ENCODE results near the gene DEAF1.

Gene DEAF1

DNA sequence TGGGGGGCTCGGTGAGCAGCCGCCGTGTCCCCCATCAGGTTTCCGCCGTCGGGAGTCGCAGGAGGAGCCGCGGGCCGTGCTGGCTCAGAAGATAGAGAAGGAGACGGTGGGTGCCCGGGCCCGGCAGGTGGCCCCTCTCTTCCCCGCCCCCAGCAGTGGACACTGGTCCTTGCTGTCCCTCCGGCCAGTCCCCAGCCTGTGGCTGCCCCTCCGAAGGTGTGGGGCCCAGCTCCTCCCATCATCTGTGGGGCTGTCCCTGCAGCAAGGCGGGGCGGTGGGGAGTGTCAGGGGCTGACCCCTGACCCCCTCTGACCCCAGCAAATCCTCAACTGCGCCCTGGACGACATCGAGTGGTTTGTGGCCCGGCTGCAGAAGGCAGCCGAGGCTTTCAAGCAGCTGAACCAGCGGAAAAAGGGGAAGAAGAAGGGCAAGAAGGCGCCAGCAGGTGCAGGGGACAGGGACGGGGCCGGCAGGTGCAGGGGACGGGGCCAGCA is 26.3 kb upstream of the DEAF1 start:
- no peak for DNase-seq (ENCODE audit: low read depth in 2 of 2)

DNA sequence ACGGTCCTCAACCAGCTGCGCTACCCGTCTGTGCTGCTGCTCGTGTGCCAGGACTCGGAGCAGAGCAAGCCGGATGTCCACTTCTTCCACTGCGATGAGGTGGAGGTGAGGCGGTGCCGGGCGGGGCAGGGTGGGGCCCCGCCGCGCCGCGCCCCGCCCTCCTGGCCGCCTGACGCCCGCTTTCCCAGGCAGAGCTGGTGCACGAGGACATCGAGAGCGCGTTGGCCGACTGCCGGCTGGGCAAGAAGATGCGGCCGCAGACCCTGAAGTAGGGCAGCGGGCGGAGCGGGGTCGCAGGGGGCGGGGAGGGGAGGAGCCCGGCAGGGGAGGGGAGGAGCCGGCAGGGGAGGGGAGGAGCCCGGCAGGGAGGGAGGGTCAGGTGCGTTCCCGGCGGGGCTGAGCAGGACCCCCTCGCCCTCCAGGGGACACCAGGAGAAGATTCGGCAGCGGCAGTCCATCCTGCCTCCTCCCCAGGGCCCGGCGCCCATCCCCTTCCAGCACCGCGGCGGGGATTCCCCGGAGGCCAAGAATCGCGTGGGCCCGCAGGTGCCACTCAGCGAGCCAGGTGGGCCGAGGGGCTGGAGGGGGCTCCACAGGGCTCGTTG is 25.7 kb upstream of the DEAF1 start:
- no peak for DNase-seq (ENCODE audit: low read depth in 2 of 2)

GRCh38 chr11:720017-720641 is 25.1 kb upstream of the DEAF1 start:
- DNase-seq (ENCODE audit: low read depth in 2 of 2): no peak

DNA sequence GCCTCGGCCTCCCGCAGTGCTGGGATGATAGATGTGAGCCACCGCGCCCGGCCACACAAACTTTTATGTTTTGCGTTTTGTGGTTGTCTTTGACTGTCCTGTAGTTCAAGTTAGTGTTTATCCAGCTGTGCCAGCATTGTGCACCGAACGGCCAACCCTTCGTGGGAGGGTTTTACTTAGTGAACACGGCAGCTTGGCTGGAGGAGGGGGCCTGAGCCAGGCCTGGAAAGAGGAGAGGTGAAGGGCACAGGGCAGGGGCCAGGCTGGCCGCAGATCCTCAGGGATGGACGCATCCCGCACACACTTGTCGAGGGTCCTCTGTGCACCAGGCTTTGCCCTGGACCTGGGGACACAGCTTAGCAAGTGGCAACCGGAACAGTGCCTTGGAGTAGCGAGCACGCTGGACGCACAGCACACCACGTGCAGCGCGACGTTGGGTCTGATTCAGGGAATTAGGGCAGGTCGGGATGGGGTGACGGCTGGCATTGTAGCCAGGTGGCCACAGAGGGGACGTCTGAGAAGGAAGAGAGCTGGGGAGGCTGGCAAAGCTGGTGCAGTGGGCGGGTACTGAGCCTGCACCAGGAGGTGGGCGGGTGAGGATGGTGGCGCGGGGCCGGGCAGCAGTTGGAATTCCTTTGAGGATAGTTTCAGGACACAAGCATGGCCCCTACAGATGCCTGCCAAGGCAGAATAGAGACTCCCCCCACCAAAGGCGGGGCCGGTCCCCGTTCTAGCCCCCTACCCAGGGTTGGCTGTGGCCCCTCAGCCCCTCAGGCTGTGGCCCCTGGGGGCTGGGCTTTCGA is 24.4 kb upstream of the DEAF1 start:
- DNase-seq (ENCODE audit: low read depth in 2 of 2): no peak

DNA sequence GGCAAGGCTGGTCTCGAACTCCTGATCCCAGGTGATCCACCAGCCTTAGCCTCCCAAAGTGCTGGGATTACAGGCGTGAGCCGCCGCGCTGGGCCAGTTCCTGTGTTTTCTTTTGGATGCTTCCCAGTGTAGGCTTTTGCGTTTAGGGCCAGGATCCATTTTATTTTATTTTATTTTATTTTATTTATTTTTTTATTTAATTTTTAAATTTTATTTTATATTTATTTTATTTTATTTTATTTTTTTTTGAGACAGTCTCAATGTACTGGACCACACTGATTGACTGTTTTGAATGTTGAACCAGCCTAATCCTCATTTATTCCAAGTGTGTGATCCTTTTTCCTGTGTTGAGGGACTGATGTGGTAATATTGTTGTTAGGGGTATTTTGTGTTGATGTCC is 19.4 kb upstream of the DEAF1 start:
- no peak for DNase-seq (ENCODE audit: low read depth in 2 of 2)

DNA sequence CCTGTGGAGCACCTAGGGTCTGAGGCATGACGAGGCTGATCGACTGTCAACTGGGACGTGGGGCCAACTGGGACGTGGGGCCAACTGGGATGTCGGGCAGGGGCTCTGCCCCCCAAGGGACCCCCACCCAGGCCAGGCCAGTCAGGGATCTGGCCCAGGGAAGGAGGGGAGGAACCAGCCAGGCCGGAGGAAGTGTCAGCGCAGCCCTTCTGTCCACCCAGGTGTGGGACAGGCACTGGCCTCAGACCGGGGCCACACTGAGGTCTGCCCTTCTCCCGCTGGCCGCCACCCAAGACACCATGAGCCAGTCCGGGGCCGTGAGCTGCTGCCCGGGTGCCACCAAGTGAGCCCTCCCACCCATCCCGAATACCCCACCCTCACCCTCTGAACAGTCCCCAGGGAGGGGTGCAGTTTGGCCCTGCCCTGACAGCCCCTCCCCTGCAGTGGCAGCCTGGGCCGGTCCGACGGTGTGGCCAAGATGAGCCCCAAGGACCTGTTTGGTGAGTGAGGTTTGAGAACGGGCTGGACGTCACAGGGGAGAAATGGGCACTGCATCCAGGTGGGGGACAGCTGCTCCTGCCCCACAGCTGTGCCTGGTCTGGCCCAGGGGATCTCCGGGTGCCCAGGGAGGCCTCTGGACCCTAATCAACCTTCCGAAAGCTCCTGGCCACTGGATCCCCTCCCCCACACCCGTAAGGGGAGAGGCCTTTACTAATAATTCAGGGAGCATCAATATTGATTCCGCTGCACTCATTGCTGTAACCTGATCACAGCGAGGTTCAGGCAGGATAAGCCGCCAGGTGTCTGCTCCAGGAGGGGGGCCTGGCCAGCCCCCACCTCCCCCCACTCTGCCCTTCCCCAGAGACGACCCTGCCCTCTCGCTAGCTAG is 14.3 kb upstream of the DEAF1 start:
- DNase-seq (ENCODE audit: low read depth in 2 of 2): no peak

DNA sequence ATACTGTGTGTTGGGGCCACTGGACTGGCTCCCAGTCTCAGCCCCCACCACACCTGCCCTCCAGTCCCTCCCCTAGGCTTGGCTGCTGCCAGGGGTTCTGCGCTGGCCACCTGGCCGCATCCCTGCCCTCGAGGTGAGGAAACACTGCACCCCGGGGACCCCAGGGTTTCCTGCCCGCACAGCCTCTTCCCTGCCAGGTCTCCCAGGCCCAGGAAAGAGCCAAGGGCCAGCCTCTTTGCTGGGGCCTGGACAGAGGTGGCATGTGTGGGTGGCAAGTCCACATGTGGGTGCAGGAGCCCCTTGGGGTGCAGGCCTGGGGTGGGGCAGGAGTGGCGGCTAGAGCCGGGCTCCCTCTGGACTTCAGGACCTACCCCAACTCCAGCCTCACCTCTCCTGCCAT is 13.5 kb upstream of the DEAF1 start:
- no peak for DNase-seq (ENCODE audit: low read depth in 2 of 2)

GRCh38 chr11:707817-708420 is 12.9 kb upstream of the DEAF1 start:
- no peak for DNase-seq (ENCODE audit: low read depth in 2 of 2)

DNA sequence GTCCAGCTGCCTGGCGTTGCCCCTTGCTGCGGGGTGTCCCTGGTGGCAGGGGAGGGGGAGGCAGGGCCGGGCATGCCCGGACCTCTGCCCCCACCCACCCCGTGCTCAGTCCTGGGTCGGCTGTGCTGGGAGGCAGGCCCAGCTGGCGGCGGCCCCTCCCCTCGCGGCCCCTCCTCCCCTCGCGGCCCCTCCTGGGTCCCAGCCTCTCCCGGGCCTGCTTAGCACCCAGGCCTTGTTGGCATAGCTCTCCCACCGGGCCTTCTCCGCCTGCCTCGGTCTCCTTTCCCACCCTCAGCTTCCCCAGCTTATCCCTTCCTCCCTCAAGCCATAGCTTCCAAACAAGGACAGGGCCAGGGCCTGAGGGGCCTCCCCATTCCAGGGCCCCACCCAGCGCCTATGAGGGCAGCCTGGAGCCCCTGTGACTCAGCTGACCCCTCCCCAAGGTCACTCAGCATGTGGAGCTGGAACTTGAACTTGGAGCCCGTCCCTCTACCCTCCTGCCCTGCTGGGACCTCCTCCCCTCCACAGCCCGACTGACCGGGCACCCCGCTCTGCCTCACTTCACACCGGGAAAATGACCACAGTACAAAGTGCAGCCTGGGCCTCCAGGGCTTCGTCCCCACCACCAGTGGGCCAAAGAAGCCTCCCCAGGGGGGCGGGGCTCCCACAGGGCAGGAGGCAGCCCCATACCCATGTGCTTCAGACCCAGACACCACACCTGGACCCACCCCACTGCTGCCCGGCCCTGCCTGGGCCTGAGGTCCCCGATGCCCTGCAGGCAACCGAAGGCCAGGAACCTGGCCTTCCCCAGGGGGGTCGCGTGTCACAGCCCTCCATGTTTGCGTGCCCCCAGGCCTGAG is 12.2 kb upstream of the DEAF1 start:
- DNase-seq (ENCODE audit: low read depth in 2 of 2): no peak

- no peak for DNase-seq (ENCODE audit: low read depth in 2 of 2)
Observed at GRCh38 chr11:706439-706956, 11.5 kb upstream of the DEAF1 start.

- no peak for DNase-seq (ENCODE audit: low read depth in 2 of 2)
Observed at GRCh38 chr11:705646-706438, 10.8 kb upstream of the DEAF1 start, which contains the start of gene EPS8L2. EPS8L2 (plus strand) TSS chr11:706231; CDS start chr11:709408, 3,177 bp downstream.

- no peak for DNase-seq (ENCODE audit: low read depth in 2 of 2)
Observed at GRCh38 chr11:704781-705645, 10.0 kb upstream of the DEAF1 start.

- no peak for DNase-seq (ENCODE audit: low read depth in 2 of 2)
Observed at GRCh38 chr11:704228-704674, 9.2 kb upstream of the DEAF1 start.

- DNase-seq (ENCODE audit: low read depth in 2 of 2): no peak
Observed at GRCh38 chr11:703506-703905, 8.5 kb upstream of the DEAF1 start.

GRCh38 chr11:702462-703461 is 7.7 kb upstream of the DEAF1 start:
- no peak for DNase-seq (ENCODE audit: low read depth in 2 of 2)

DNA sequence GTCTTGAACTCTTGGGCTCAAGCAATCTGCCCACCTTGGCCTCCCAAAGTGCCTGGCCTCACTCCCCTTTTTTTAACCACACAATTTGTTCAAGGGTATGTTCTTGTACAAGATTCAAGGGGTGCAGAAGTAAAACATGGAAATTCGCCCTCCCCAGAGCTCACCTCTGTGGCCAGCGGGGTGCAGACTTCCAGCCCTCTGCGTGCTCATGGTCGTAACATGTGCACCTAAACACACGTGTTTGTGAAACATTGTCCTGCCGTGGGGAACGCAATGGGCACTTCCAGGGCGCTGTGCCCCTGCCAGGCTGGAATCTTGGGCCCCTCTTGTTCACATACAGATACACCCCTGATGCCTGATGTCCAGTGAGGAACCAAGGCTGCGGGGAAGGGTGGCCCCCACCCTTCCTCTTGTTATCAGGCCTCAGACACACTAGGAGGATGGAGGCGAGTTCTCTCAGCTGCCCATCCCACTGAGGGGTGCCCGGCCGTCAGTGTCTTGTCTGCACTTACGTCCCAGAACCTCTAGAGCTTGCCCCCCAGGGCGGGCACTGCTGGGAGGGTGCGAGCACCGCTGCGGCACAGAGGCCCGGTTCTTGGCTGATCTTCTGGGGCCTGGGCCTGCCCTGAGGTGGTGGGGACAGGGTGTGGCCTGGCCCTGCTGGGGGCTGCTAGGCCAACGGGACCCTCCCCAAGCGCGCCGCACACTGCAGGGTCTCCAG is 6.9 kb upstream of the DEAF1 start:
- no peak for DNase-seq (ENCODE audit: low read depth in 2 of 2)

Data from stimulated activated CD8-positive, alpha-beta memory T cell treated with anti-CD3 and anti-CD28 coated beads, Interleukin-2, amount 100 ng/mL, for 1 hour (primary cell).